ENCODE results near the gene CFAP20DC.

CFAP20DC gene

DNA sequence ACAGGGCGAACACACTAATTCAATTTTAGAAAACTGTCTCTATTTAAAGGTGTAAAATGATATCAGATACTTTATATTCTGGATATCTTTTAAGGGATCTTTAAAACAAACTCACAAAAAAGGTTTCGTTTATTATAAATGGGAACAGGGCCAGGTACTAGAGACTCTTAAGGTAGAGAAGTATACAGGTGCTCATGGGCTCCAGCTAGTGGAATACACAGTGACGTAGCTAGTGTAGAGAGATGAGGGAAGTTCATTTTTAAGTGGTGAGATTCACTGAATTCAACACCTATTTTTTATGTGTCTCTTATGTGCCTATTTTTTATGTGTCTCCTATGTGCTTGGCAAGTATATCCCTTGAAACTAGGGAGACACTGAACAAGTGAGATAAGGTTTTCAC lies 250.6 kb downstream of the CFAP20DC start:
- DNase-seq (ENCODE audit: low read depth) = no peak

DNA sequence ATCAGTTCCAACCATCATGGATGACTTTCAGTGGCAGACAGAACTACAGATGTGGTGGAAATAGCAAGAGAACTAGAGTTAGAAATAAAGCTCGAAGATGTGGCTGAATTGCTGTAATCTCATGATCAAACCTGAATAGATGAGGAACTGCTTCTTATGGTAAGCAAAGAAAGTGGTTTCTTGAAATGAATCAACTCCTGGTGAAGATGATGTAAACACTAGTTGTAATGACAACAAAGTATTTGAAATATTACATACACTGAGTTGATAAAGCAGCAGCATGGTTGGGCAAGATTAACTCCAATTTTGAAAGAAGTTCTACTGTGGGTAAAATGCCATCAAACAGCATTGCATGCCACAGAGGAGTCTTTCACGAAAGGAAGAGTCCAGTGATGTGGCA lies 251.5 kb downstream of the CFAP20DC start:
- DNase-seq (ENCODE audit: low read depth) = no peak

DNA sequence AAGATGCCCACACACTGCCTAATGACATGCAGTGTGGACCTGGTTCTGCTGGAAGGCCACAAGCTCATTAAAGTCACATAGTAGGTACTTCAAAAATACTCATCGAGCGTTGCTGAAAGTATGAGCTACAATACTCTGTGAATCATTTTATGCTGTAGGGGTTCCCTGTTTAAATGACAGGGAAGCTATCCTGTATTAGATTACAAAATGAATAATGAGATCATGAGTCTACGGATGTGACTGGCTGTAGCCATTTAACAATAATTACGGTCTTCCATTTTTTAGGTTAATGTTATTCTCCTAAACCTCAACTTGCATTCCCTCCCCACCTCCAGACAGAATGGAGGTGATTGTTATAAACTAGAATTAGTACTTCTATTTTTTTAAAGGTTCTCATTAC lies 255.1 kb downstream of the CFAP20DC start:
- DNase-seq (ENCODE audit: low read depth) = no peak

DNA sequence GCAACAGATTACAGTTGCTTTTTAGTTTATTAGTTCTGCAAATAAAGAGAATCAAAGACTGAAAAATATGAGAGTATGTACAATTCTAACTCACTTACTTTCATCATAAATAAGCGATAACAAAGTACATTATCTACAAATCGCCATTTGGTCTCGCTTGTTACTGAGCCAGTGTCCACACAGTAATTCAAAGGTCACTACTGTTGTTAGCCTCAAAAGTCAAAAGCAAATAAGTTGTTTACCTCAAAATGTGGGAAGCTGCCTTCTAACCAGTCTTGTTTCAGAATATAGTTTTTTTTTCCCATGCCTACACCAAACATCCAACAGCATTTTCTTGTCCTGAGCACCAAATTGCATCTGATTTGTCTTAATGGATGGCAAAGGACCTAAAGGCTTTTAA lies 255.9 kb downstream of the CFAP20DC start:
- DNase-seq (ENCODE audit: low read depth) = no peak

DNA sequence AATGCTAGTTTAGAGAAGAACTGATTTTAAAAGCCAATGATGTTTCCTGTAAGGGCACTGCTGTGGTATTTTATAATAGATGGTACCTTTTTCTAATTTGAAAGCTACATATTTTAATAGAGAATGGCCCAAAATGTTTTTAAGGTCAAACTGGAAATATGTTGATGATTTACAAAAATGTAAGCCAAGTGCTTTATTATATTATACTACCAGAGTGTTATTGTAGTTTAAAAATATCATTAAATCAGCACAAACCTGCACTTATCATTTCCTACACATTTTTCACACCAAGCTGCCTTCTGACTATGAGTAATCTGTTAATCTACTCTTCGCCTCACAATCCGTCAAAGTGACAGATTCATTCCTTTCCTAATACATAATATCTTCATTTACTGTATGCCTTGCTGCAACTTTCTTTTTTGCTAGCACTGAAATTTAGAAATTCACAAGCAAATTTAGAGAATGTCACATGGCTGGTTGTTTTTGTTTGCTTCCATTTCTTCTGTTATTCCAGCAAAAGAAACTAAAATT lies 256.8 kb downstream of the CFAP20DC start:
- no peak for DNase-seq (ENCODE audit: low read depth)

DNA sequence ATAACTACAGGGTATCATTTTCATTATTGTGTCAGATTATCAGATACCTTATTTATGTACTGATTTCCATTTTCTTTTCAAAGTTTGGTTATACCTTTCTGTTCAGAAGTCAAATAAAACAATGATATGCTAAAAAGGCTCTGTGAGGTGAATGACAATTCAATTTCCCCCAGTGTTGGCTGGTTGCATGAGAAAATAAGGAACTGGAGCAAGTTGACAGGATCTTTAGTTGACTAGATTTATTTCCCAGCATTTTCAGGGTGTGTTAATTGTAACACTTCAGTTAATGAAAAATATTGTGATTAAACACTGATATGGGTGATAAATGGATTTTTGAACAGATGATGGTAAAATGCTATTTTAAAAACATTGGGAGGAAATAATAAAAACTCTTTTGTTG lies 260.4 kb downstream of the CFAP20DC start:
- no peak for DNase-seq (ENCODE audit: low read depth)

DNA sequence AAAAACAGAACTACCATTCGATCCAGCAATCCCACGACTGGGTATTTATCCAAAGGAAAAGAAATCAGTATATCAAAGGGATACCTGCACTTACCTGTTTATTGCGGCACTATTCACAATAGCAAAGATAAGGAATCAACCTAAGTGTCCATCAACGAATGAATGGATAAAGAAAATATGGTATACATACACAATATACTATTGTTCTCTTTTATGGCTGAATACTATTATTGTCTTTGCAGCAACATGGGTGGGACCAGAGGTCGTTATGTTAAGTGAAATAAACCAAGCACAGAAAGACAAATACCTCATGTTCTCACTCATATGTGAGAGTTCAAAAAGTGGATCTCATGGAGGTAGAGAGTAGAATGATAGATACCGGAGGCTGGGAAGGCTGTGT lies 264.9 kb downstream of the CFAP20DC start:
- no peak for DNase-seq (ENCODE audit: low read depth)

DNA sequence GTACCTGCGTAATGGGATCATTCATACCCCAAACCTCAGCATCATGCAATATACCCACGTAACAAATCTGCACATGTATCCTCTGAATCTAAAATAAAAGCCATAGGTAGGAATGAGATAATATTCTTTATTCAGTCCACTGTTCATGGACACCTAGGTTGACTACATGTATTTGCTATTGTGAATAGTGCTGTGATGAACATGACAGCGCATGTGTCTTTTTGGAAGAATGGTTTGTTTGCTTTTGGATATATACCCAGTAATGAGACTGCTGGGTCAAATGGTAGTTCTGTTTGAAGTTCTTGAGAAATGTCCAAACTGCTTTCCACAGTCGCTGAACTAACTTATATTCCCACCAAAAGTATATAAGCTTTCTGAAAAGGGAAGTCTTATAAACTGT lies 265.4 kb downstream of the CFAP20DC start:
- DNase-seq (ENCODE audit: low read depth) = no peak

DNA sequence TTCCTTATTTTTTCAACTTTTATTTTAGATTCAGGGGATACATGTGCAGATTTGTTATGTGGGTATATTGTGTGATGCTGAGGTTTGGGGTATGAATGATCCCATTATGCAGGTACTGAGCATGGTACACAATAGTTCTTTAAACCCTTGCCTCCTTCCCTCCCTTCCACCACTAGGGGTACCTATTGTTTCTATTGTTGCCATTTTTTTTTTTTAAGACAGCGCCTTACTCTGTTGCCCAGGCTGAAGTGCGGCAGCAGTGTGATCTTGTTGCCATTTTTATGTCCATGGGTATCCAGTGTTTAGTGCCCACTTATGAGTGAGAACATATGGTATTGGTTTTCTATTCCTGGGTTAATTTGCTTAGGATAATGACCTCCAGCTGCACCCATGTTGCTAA lies 266.0 kb downstream of the CFAP20DC start:
- DNase-seq (ENCODE audit: low read depth) = no peak

DNA sequence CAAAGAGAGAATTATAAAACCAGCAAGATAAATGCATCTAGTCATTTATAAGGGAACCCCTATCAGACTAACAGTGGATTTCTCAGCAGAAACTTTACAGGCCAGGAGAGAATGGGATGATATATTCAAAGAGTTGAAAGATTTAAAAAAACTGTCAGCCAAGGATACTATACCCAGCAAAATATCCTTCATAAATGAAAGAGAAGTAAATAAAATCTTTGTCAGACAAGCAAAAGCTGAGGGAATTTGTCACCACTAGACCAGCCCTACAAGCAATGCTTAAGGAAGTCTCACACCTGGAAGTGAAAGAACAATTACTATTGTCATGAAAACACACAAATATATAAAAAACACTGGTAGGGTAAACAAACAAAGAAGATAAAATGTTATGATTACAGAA lies 269.9 kb downstream of the CFAP20DC start:
- DNase-seq (ENCODE audit: low read depth) = no peak

DNA sequence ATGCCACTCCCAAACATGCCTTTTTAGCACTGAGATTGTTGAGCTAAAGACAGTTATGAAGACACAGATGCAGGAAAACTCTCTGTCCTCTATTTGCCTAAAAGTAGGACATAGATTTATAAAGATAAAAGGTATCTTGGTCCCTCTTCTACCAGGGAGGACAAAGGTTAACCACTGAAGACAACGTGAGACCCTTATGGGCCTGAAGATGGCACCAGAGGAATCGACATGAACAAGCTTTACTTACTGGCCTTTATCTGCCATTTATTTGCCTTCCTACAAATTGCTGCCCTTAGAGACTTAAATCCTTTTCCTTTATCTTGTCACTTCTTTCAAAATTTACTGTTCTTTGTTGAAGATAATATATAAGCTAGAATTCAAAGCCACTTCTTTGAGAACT lies 273.6 kb downstream of the CFAP20DC start:
- no peak for DNase-seq (ENCODE audit: low read depth)

DNA sequence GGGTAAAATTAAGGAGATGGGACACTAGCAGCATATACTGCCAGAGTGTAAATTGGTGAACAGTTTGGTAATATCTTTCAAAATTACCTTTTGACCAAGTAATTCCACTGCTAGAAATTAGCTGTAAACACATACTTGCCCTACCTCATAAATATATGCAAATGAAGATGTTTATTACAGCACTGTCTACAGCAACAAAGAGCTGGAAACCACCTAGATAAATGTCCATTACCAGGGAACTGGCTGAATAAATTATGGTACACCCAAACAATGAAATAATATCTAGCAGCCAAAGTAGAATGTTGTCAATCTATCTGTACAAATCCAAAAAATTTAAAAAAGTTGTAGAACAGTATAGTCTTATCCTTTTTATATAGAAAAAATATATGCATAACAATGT lies 277.4 kb downstream of the CFAP20DC start:
- no peak for DNase-seq (ENCODE audit: low read depth)

DNA sequence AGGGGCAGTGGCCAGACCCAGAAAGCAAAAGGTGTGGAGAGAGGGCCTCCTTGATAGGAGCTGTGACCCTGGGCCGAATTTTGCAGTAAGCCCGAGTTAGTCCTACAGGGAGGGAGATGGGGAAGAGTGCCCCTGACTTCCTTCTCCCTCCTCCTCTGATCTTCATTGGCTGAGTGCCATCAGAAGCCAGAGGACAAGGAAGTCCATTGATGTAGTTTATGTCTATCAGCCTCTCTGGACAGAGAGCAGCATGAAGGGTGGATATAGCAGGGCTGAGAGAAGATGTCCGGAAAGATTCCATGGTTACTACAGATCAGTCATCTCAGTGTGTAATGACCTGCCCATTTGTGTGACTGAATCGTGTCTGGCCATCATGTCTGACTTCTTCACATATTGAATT lies 280.8 kb downstream of the CFAP20DC start:
- no peak for DNase-seq (ENCODE audit: low read depth)

DNA sequence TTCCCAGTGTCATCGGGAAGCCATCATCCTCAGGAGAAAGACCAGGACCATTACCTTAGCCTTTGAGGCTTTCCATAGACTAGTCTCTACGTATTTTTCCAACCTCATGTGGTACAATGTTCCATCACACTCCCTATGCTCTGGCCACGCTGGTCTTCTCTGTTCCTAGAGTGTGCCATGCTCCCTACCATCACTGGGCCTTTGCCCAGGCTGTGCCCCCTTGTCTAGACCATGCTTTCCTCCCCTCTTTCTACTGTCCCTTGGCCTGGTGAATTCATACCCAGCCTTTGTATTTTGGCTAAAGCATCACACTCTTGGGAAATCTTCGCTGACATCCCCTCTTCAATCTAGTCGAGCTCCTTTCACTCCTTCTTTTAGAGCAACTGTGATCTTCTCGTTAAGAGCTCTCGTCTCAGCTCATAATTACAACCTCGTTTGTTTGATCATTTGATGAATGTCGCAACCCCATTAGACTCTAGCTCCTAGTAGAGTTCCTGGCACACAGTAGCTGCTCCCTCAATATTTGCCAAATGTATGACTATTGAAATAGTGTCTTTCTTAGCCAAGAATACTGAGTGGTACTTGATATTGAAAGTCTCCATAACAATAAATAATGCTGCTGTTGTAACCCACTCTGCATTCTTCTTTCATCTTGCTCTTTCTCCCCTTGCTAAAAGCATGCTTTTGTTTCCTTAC lies 283.1 kb downstream of the CFAP20DC start:
- DNase-seq (ENCODE audit: low read depth) = no peak

DNA sequence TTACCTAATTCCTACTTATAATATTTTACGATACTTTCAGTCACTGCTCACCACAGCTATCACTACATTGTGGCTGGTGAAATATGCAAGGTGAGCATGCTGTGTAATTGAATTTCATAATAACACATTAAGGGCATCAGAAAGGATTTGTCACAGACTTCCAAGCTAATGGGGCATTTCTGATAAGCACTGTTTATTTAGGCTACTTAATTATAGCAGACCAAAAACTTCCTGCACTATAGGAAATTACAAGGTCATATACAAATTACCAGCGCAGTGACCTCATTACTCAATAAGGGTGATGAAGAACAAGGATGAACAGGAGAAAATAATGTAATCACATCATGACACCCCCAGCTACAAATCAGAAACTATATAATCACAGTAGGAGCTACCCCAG lies 294.7 kb downstream of the CFAP20DC start:
- no peak for DNase-seq (ENCODE audit: low read depth)

DNA sequence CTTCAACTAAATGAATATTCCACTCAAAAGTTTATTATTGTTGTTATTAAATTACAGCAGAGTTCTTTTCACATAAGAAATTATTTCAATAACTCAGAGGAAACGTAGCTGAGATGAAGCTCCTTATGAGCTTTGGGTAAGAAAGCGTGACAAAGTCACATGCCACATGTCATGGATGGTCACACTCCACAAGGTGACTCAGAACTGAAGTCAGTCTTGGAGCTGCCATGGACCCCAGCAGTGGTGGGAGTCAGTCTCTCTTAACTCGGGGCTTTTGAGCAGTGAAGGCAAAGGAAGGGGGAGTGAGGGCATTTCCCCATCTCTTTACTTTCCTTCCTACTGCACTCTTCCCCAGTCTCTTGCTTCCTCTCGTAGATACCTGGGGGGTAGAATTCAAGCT lies 295.8 kb downstream of the CFAP20DC start:
- DNase-seq (ENCODE audit: low read depth) = no peak

DNA sequence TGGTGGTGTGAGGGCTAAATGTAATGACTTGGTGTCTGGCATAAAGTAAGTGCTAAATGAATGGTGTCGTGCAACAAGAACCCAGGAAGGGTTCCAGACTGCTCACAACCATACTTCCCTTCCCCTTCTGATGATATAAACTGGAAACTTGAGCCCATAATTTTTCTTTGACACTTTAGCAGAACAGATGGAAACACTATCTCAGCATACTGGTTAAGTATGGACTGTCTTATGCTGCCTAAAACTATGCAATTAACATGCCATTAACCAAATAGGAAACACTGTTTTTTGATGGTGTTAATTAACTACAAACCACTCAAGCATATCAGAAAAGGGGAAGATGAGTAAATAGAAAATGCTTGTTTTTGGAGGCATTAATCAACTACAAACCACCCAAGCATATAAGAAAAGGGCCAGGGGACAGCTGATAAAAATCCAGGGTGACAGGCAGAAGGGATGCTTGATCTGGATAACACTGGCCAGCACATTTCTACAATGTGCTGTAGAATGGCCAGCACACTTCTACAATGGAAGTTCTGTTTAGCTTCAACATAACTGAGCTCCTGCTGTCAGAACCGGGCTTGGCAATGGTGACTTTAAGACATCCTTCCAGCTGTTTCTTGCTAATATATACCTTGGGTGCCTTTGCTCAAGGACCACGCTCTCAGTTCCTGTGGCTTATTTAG lies 297.8 kb downstream of the CFAP20DC start:
- DNase-seq (ENCODE audit: low read depth) = no peak

DNA sequence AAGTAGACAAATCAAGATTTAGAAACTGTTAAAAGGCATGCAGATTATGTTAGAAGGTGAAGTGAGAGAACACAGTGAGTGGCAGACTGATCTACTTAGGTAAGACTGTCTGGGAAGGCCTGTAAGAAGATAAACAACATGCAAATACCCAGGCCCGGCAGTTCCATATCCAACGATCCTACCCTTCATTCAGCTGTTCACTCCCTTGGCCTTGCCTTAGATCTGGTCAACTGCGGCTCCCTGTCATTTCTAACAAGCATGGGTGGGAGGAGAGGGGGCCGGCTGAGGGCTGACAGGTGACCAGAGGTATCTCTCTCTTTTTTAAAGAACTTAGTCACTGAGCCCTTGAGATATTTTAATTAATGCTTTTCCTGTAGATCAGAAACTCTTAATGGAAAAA lies 298.6 kb downstream of the CFAP20DC start:
- DNase-seq (ENCODE audit: low read depth) = no peak

DNA sequence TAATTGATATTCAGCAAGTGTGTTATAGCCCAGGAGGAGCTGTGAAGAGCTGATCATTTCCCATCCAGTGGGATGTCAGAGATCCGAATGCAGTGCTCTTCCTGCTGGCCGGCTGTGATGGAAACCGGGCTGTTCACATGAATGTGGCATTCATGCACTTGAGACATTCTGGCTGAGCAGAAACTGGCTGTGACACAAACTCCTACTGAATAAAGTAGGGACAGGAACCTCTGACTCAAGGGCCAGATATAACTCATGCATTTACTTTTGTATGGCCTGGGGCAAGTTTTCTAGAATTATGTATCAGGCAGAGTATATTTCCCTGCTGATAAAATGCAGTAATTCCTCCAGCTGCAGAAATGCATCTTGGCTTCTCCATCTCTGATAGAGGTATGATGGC lies 299.9 kb downstream of the CFAP20DC start:
- DNase-seq (ENCODE audit: low read depth) = no peak

DNA sequence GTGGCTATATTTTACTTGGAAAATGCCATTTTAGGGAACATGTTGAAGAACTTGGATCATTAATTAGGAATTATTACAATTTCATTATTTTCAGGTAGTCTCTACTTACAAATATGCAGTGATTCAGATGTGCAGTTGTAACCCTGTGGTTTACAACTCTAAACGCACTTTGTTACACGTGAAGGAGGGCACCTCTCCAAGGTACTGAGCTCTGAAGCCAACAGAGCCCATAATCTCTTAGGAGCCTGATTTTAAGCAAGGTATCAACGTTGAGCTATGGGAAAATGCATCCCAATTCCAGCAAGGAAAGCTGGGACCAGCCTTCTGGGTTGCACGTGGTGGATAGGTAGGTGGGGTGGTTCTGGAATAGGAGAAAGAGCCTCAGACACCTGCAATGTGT lies 301.8 kb downstream of the CFAP20DC start:
- no peak for DNase-seq (ENCODE audit: low read depth)

DNA sequence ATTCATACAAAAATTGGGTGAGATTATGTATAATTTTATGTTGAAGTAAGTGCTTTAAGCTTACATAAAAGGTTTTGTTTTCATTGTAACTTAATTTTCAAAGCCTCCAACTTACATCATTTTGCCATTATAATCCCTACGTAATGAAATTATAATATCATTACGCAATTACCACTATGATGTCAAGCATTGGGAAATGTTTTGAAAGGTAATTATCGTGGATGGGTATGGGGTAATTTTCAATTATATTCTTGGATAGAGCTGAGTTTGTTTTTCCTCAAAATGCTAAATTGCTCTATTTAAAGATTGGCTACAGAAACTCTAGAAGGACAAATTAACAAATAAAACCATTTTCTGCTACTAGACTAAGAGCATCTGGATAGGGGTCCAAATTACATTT lies 303.1 kb downstream of the CFAP20DC start:
- no peak for DNase-seq (ENCODE audit: low read depth)

DNA sequence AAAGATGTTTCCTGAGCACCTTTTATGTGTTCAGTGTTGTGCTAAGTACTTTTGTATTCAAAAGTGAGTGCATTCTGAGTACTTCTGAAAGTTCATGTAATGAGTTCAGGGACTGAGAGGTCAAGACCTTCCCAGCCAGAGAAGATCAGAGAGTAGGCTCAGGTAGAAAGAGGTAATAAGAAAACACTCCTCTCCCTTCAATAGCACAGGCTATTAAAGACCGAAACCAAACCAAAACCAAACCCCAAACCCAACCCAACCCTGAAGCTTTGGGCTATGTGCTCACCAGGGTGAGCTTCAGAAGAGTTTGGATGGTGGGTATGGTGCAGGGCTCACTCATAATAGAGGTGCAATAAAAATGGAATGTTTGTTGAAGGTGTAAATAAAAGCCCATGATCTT lies 306.5 kb downstream of the CFAP20DC start:
- DNase-seq (ENCODE audit: low read depth) = no peak

DNA sequence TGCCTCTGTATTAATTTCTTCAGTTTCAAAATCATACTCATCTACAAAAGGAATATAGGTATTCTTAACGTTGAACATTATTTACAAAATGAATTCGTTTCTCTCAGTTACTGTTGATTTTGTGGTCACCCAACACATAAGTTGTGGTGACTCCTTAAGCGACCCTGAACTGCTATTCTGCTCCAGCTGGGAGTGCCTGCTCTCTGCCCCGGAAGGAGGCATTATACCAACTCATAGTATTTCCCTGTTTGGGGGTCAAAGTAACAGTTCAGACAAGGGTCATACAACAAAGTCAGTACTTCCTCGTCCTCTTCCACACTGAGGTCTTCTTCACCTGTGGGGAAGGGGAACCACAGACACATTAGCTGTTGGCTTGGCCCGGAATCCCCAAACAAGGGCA lies 307.6 kb downstream of the CFAP20DC start:
- DNase-seq (ENCODE audit: low read depth) = no peak

DNA sequence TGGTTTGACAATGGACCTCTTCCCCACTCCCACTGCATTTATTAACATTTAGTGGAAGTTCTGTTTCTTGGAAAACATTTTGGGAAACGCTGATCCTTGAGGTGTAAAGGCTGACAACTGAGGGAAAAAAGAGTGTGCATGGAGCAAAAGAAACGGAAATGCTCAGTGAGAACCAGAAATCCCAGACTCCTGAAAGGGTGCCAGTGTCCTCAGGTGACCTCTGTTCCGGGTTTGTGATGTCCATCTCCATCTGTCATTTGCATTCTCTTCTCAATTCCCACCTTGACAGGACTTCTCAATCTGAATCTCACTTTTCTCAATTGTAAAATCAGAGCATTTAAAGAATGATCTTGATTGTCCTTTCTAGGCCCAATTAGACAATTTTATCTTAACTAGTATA lies 312.2 kb downstream of the CFAP20DC start:
- DNase-seq (ENCODE audit: low read depth) = no peak
